Heart left ventricle (tissue), 13 donors: Measurements from ENCODE around the gene ANAPC5.

ENCODE experiments used
- CTCF ChIP-seq, 12 donors: fragments of 200-600 bp; sonication (generic) in 4 of 12; IDR thresholded peaks; one replicate each; pipeline versions ENCODE4 v1.5.0 to v1.8.0; 2018 to 2022; ENCODE audit warnings: antibody characterized with exemption in 12 of 12, mild to moderate bottlenecking in 5 of 12
- POLR2A ChIP-seq, 2 donors: fragments of 450-650 bp; IDR thresholded peaks; one replicate each; pipeline ENCODE4 v1.6.1; 2017; ENCODE audit warnings: antibody characterized with exemption in 2 of 2, mild to moderate bottlenecking in 2 of 2, moderate library complexity in 2 of 2
- donor health status: ischemic (EF 13 %, LVEDD 7.1; RV severe dilation, severe dysfunction).
- donor health status: DM: no; HTN: yes; CAD: no.
- donor health status: DM: no; HTN: no; CAD: no.
- donor health status: ischemic (EF 25% LVEDD 6.9; RV normal size, moderate dysfunction).
- donor health status: ischemic (EF 25% LVEDD 5.7; RV mildly dilated, moderate dysfunction).
- donor health status: ischemic (EF 35%, LVEDD 5.7; RV mildly dilated, moderate dysfunction).
- donor health status: nonischemic (EF 11% LVEDD 7.7; RV severe dilation, severe dysfunction).
- donor health status: DM: yes; HTN: yes; CAD: no.
- donor health status: PGD.
- donor health status: ischemic (EF 29% LVEDD 5.4; RV normal size, mild dysfunction).
- donor health status: nonischemic (EF 23%, LVEDD 6.1; RV moderate dilation, normal function).

GRCh38 chr12:121283388-121283787 lies 68.8 kb downstream of the ANAPC5 start:
- TF ChIP-seq POLR2A (IDR thresholded peaks at IDR 0.05) (no peak), CTCF (IDR thresholded peaks at IDR 0.05) (no peak)
